Activated naive CD4-positive, alpha-beta T cell treated with anti-CD3 and anti-CD28 coated beads for 36 hours (primary cell): ENCODE measurements around the gene MORN4. TPM values are rescaled to one million over a fixed set of nuclear protein-coding genes. Genes with fewer than 3 reads are reported as not detected.
"Not testable (repeated sequence)": the region's sequence is repeated elsewhere in the genome, so short reads cannot be mapped to it uniquely, and the experiment has no call there.

Experiments used
- CTCF ChIA-PET: fragments of 350-600 bp; sonication (Branson Sonifier 250); formaldehyde crosslinking; loops from one replicate; lab custom pipeline; 2021; ENCODE audit warnings: antibody characterized with exemption; lab: Charles Lee
- DNase-seq: peaks from one replicate; pipeline ENCODE4 v3.0.0-alpha.2; 2020
- H3K27ac Mint-ChIP-seq: one replicate; pipeline ENCODE4 v1.8.0; 2021; ENCODE audit warnings: mild to moderate bottlenecking, mixed read lengths
- H3K27me3 Mint-ChIP-seq: one replicate; pipeline ENCODE4 v1.8.0; 2021; ENCODE audit warnings: low read depth, mixed read lengths
- H3K36me3 Mint-ChIP-seq: one replicate; pipeline ENCODE4 v1.8.0; 2021; ENCODE audit warnings: low read depth, mixed read lengths
- H3K4me1 Mint-ChIP-seq: one replicate; pipeline ENCODE4 v1.8.0; 2021; ENCODE audit warnings: low read depth, mixed read lengths
- H3K4me3 Mint-ChIP-seq: one replicate; pipeline ENCODE4 v1.8.0; 2021; ENCODE audit warnings: mild to moderate bottlenecking, moderate library complexity, mixed read lengths
- H3K9me3 Mint-ChIP-seq: one replicate; pipeline ENCODE4 v1.8.0; 2021; ENCODE audit warnings: mixed read lengths
- intact Hi-C: fragments of 100-400 bp; cut with micrococcal nuclease; formaldehyde crosslinking; loops from one replicate; pipeline ENCODE4 v1.15.1; 2023
- total RNA-seq, 2 experiments: library from RNA; stranded (reverse); gene quantifications; one replicate each; pipeline ENCODE4 v1.2.3, GENCODE V29; 2021

The MORN4 gene
- total RNA-seq, 2 experiments from 2014 or later = 10.7 TPM

DNA sequence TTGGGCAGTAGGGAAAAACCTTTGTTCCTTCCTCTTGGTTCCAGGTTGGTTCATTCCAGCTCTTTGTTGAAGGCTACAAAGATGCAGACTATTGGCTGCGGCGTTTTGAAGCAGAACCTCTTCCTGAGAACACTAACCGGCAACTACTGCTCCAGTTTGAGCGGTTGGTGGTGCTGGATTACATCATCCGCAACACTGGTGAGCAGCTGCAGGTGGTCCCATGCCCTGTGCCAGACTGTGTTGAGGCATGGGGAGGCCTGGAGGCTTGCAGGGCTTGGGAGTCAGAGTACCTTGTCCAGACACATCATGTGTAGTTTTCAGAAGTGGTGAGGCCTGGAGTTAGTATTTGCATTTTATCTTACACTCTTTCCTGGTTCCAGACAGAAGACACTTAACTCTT lies 23.5 kb upstream of the MORN4 start:
- Mint-ChIP-seq H3K27me3 (no peaks in the 10 kb centered on the region), H3K36me3 (peaks cover 20% of the 10 kb centered on the region), H3K4me3 (no peak overlapping the region), H3K9me3 (no peaks in the 10 kb centered on the region), H3K27ac (no peak overlapping the region), H3K4me1 (no peaks in the 10 kb centered on the region)
- CTCF ChIA-PET = no interaction called here
- intact Hi-C loops = no loop called here
- DNase-seq = no peak

DNA sequence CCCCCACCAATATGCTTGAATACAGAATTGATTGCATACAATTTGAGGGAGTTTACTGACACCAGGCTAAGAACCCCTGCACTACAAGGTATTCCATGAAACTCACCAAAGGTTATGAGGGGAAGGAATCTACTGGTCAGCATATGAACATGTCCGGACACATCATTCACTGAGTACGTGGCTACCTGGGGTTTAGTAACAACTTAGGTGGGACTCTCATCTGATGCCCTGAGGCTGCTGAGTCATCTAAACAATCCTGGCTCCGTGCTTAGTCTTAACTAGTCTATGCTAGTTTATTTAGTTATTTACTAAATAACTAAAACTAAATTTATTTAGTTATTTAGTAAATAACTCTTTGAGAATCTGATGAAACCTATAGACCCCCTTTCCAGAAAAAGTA lies 18.5 kb upstream of the MORN4 start:
- Mint-ChIP-seq H3K9me3 (no peaks in the 10 kb centered on the region), H3K4me3 (no peak overlapping the region)

DNA sequence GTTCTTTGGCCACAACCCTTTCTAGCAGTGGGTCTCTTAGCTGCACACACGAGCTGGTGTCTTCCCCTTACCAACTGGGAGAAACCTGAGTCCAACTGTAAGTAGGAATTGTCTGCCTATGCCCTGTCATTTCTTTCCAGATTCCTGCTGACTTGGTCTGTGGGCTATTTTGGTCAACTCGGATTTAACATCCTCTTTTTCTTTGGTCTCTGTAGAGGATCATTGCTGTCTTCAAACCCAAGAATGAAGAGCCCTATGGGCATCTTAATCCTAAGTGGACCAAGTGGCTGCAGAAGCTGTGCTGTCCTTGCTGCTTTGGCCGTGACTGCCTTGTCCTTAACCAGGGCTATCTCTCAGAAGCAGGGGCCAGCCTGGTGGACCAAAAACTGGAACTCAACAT lies 17.4 kb upstream of the MORN4 start:
- intact Hi-C loops = no loop called here
- H3K4me3 Mint-ChIP-seq = no peak overlapping the region
- peaks cover 11% of the 10 kb centered on the region for H3K4me1 Mint-ChIP-seq
- H3K9me3 Mint-ChIP-seq = no peaks in the 10 kb centered on the region
- H3K27ac Mint-ChIP-seq = no peak overlapping the region
- H3K36me3 Mint-ChIP-seq = peaks cover 3% of the 10 kb centered on the region
- no peak for DNase-seq
- no peaks in the 10 kb centered on the region for H3K27me3 Mint-ChIP-seq
- CTCF ChIA-PET = no interaction called here

More for the DNA sequence above, 18.5 kb upstream of the MORN4 start:
- no peak overlapping the region for H3K27ac Mint-ChIP-seq
- intact Hi-C loops = no loop called here
- no peaks in the 10 kb centered on the region for H3K27me3 Mint-ChIP-seq
- H3K4me1 Mint-ChIP-seq = peaks cover 11% of the 10 kb centered on the region
- CTCF ChIA-PET = no interaction called here
- no peak for DNase-seq
- H3K36me3 Mint-ChIP-seq = peaks cover 9% of the 10 kb centered on the region

DNA sequence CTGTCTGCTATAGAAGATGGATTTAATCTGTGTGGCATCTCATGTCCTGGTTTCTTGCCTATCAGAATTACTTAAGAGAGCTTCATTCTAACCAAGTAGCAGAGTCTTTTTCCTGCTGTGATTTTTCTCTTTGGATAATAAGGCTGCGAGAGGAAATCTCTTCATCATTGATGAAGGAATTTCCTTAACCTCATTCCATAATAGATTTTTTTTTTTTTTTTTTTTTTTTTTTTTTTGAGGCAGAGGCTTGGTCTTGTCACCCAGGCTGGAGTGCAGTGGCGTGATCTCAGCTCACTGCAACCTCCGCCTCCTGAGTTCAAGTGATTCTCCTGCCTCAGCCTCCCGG lies 16.1 kb upstream of the MORN4 start:
- CTCF ChIA-PET = interaction anchor here (0.6 kb wide), 1 partner anchor 22 kb away, joined by 3 read pairs; no protein-coding TSS in a partner anchor
- intact Hi-C loops = loop anchor here (1.0 to 10.0 kb wide), 3 partner anchors 9 to 1065 kb away; partner anchors contain the start of genes MORN4, PI4K2A and TM9SF3
- H3K4me3 Mint-ChIP-seq, H3K9me3 Mint-ChIP-seq, H3K27me3 Mint-ChIP-seq, H3K27ac Mint-ChIP-seq, DNase-seq, H3K36me3 Mint-ChIP-seq: not testable (repeated sequence)
- H3K4me1 Mint-ChIP-seq = peaks cover 11% of the 10 kb centered on the region

DNA sequence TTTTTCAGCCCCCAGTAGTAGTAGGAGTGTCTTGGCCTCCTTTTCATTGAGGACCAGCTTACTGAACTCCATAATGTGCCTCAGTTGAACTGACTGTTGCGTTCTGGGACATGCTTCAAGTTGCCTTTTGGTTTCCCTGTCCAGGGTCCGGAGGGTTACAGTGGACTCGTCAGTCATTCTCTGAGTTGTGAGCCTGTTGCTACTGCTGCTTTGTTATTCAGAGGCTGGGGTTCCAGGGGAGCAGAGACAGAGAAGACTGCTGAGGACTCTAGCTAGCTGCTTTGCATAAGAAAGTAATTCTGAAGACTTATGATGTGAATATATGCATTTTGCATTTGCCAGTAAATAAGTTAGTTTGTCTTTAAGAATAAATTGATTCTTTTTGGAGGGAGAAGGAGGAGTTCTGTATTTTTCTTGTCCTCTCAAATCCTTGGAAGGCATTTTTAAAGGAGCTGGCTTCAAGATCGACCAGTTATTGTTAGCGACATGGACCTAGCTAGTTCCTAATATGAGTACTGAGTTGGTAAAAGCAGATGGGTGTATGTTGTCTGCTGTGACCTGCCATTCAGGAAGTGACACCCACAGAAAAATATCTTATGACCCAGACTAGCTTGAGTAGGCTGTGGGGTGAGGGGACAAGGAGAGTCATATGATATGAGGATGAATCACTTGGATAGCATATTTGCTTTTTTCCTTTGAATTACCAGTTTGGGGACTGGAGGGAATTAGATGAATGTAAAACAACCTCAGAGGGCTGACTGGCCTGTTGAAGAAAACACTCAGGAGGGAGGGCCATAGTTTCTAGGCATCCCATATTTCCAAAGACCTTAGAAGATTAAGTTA lies 15.5 kb upstream of the MORN4 start:
- no peak overlapping the region for H3K4me3 Mint-ChIP-seq
- no peaks in the 10 kb centered on the region for H3K27me3 Mint-ChIP-seq
- intact Hi-C loops = loop anchor here (1.0 to 10.0 kb wide), 3 partner anchors 8 to 1064 kb away; partner anchors contain the start of genes MORN4, PI4K2A and TM9SF3
- peak; percentile 58 for DNase-seq
- H3K9me3 Mint-ChIP-seq = no peaks in the 10 kb centered on the region
- H3K4me1 Mint-ChIP-seq = peaks cover 11% of the 10 kb centered on the region
- CTCF ChIA-PET = interaction anchor here (0.6 to 0.8 kb wide), 2 partner anchors 22 to 53 kb away, joined by 3 read pairs; no protein-coding TSS in a partner anchor
- no peak overlapping the region for H3K27ac Mint-ChIP-seq
- peaks cover 8% of the 10 kb centered on the region for H3K36me3 Mint-ChIP-seq

DNA sequence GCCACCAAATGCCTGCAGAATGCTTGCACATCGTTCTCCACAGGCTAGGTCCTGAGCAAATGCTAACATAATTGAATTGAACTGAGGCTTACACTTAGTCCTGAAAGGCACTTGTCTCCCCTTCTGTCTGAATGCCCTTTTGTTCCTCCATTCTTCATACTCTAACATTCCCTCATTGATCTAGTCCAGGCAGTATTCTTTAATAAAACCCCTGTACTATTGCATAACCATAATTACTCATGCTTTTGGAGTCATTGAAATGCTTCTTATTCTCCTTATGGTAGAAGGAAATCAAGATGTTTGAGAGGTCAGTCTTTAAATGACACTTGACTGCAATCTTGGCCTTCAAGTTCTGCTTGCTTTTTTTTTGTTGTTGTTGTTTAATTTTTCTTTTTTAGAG lies 14.3 kb upstream of the MORN4 start:
- Mint-ChIP-seq H3K27ac (no peak overlapping the region), H3K4me1 (peaks cover 19% of the 10 kb centered on the region)

DNA sequence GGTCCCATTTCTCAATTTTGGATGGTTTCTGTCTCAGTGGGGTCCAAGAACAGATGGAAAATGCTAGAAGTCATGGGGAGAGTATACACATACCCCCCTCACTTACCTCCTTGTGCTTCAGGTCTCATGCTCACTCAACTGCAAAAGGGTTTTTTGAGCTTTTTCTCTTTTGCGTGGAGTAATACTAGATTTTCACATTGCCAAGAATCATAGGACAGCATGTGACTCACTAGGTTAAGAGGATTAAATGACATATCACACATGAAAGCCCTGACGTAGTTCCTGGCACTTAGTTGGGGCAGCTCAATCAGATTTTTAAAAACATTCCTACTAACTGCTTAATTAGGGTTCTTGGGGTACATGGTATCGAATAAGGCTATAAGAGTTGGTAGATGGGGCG lies 11.6 kb upstream of the MORN4 start:
- CTCF ChIA-PET = interaction anchor here (1.2 kb wide), 1 partner anchor 237 kb away, joined by 3 read pairs; no protein-coding TSS in a partner anchor
- Mint-ChIP-seq H3K4me1 (peaks cover 29% of the 10 kb centered on the region), H3K27ac (no peak overlapping the region), H3K4me3 (no peak overlapping the region), H3K9me3 (no peaks in the 10 kb centered on the region), H3K36me3 (peaks cover 9% of the 10 kb centered on the region), H3K27me3 (no peaks in the 10 kb centered on the region)
- intact Hi-C loops = loop anchor here (5.0 to 10.0 kb wide), 3 partner anchors 313 to 1977 kb away; partner anchors contain the start of genes FRAT2, SLC25A28 and TM9SF3
- DNase-seq = no peak

More for the DNA sequence above, 14.3 kb upstream of the MORN4 start:
- DNase-seq = no peak
- peaks cover 8% of the 10 kb centered on the region for H3K36me3 Mint-ChIP-seq
- no peaks in the 10 kb centered on the region for H3K9me3 Mint-ChIP-seq
- H3K27me3 Mint-ChIP-seq = no peaks in the 10 kb centered on the region
- H3K4me3 Mint-ChIP-seq = no peak overlapping the region
- intact Hi-C loops = loop anchor here (10.0 kb wide), 1 partner anchor 1063 kb away; the partner anchor contains the start of gene TM9SF3
- CTCF ChIA-PET = no interaction called here

DNA sequence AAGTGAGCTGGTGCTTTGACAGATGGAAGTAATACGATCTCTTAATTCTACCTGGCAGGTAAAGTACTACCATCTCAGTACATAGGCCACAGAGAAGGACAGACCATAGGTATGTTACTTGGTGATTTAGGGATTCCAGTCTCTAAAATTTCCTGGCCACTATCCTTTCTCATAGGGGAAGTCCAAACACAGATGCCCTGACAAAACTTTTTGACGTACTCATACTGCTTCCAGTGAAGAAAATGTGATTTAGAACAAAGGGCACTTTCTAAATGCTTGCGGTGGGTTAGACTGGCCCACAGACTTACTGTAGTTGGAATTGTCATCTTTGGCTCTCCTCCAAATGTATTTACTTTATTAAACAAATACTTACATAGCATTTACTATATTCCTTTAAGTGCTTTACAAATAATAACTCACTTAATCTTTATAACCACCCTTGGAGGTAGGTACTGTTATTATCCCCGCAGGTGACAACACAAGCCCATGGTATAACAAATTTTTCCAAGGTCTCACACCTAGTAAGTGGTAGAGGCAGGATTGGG lies 10.2 kb upstream of the MORN4 start:
- H3K9me3 Mint-ChIP-seq = no peaks in the 10 kb centered on the region
- no peaks in the 10 kb centered on the region for H3K27me3 Mint-ChIP-seq
- DNase-seq = no peak
- peaks cover 21% of the 10 kb centered on the region for H3K4me1 Mint-ChIP-seq
- H3K36me3 Mint-ChIP-seq = peaks cover 9% of the 10 kb centered on the region
- intact Hi-C loops = loop anchor here (5.0 to 10.0 kb wide), 3 partner anchors 311 to 1979 kb away; partner anchors contain the start of genes FRAT2, SLC25A28 and TM9SF3
- H3K4me3 Mint-ChIP-seq = no peak overlapping the region
- no peak overlapping the region for H3K27ac Mint-ChIP-seq
- CTCF ChIA-PET = no interaction called here

DNA sequence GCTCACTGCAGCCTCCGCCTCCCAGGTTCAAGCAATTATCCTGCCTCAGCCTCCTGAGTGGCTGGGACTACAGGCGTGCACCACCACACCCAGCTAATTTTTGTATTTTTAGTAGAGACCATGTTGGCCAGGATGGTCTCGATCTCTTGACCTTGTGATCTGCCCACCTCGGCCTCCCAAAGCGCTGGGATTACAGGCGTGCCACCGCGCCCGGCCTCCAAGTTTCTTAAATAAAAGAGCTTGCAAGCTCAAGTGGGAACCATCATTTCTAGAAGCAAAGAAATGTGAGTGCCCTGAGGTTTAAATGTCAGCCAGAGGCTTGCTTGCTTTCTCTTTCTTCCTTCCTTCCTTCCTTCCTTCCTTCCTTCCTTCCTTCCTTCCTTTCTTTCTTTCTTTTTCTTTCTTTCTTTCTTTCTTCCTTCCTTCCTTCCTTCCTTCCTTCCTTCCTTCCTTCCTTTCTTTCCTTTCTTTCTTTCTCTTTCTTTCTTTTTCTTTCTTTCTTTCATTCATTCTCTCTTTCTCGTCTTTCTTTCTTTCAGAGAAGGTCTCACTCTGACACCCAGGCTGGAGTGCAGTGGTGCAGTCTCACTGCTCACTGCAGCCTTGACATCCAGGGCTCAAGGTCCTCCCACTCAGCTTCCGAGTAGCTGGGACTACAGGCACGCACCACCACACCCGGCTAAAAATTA lies 9.3 kb upstream of the MORN4 start:
- H3K27me3 Mint-ChIP-seq, H3K9me3 Mint-ChIP-seq, H3K36me3 Mint-ChIP-seq, H3K27ac Mint-ChIP-seq, DNase-seq: not testable (repeated sequence)
- intact Hi-C loops = loop anchor here (5.0 to 10.0 kb wide), 3 partner anchors 310 to 1980 kb away; partner anchors contain the start of genes FRAT2, SLC25A28 and TM9SF3
- Mint-ChIP-seq H3K4me3 (peak overlapping the region; percentile 6), H3K4me1 (peaks cover 18% of the 10 kb centered on the region)
- CTCF ChIA-PET = interaction anchor here (1.4 kb wide), 1 partner anchor 46 kb away, joined by 4 read pairs; no protein-coding TSS in a partner anchor

DNA sequence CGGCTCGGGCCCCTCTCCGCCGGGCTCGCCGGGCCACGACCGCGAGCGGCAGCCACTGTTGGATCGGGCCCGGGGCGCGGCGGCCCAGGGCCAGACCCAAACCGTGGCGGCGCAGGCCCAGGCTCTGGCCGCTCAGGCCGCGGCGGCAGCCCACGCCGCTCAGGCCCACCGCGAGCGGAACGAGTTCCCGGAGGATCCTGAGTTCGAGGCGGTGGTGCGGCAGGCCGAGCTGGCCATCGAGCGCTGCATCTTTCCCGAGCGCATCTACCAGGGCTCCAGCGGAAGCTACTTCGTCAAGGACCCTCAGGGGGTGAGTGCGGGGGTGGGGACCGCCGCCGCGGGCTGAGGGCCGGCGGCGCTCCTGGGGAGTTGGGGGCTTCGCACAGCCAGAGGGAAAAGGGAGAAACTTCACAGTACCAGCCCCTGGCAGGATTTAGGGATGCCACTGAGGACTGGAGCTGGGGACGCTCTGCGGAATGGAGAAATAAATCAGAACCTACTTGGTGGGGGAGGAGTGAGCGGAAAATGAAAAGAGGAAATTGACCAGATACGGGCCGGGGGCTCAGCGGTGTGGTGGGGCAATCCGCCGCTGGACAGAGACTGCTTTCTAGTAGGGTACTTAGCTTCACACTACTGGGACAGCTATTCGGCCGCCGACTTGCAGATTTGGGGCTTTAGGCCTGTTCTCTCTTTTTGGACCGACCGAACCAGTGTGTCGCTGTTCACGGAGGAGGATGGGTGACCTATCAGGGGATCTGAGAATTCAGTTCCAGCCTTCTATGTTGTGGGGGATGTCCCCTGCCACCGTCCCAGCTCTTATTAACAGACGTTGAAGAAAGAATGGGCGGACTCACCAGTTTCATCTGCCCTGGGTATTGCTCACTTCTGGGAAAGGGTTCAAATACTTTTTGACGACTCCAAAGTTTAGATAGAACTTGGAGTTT lies 7.8 kb upstream of the MORN4 start:
- intact Hi-C loops = loop anchor here (1.0 to 10.0 kb wide), 11 partner anchors 8 to 1981 kb away; partner anchors contain the start of genes ARHGAP19, AVPI1, EXOSC1 and FRAT2
- peak; percentile 42 for DNase-seq
- Mint-ChIP-seq H3K27me3 (no peaks in the 10 kb centered on the region), H3K4me1 (peaks cover 18% of the 10 kb centered on the region), H3K27ac (peak overlapping the region; percentile 59), H3K4me3 (peak overlapping the region; percentile 93), H3K36me3 (peaks cover 9% of the 10 kb centered on the region), H3K9me3 (no peaks in the 10 kb centered on the region)
- CTCF ChIA-PET = interaction anchor here (0.6 to 1.4 kb wide), 5 partner anchors 20 to 307 kb away, joined by 3 to 4 read pairs (median 3); partner anchors contain the start of gene FRAT2
